GM21367 (cell line): ENCODE results near the gene CCR3.

Experiments used
- ATAC-seq: cut with Tn5 transposase; IDR thresholded peaks from one replicate; pipeline ENCODE4 v1.9.1; 2021; ENCODE audit not compliant: unreplicated experiment

The CCR3 gene

GRCh38 chr3:46293991-46294833 lies 52.0 kb downstream of the CCR3 start:
- no peak for ATAC-seq

GRCh38 chr3:46296826-46297225 lies 54.6 kb downstream of the CCR3 start:
- ATAC-seq = no peak

GRCh38 chr3:46297658-46298423 lies 55.6 kb downstream of the CCR3 start:
- ATAC-seq = no peak

GRCh38 chr3:46298871-46299607 lies 56.8 kb downstream of the CCR3 start:
- ATAC-seq = no peak

GRCh38 chr3:46299608-46300460 lies 57.6 kb downstream of the CCR3 start:
- no peak for ATAC-seq

- no peak for ATAC-seq
Measured at GRCh38 chr3:46300461-46300789, 58.2 kb downstream of the CCR3 start.

- no peak for ATAC-seq
Measured at GRCh38 chr3:46301122-46301835, 59.0 kb downstream of the CCR3 start.

GRCh38 chr3:46303240-46303639 lies 61.0 kb downstream of the CCR3 start:
- ATAC-seq = no peak

- ATAC-seq = no peak
Measured at GRCh38 chr3:46304739-46305138, 62.5 kb downstream of the CCR3 start.

GRCh38 chr3:46312991-46313390 lies 70.7 kb downstream of the CCR3 start:
- no peak for ATAC-seq

GRCh38 chr3:46314517-46314916 lies 72.3 kb downstream of the CCR3 start:
- no peak for ATAC-seq

GRCh38 chr3:46316206-46316605 lies 73.9 kb downstream of the CCR3 start:
- no peak for ATAC-seq
